NT2/D1 (cell line): ENCODE results near the gene DICER1.

Source experiments
- SUZ12 ChIP-seq: IDR thresholded peaks from 2 replicates; pipeline ENCODE4 v1.6.1; 2011; ENCODE audit not compliant: insufficient read length, insufficient read depth; ENCODE audit errors: extremely low read depth
- YY1 ChIP-seq: IDR thresholded peaks from 2 replicates; pipeline ENCODE4 v1.6.1; 2011; ENCODE audit not compliant: insufficient read length, insufficient read depth
- ZNF274 ChIP-seq: IDR thresholded peaks from 2 replicates; pipeline ENCODE4 v1.6.1; 2011; ENCODE audit warnings: mild to moderate bottlenecking, low read depth, low read length

- TF ChIP-seq ZNF274 (no peak), YY1 (no peak), SUZ12 (no peak)
These were observed 3.5 kb downstream of the DICER1 start for GRCh38 chr14:95153866-95154265.
